Measurements from ENCODE around the gene AMMECR1. TPM values are rescaled to one million over a fixed set of nuclear protein-coding genes. Genes with fewer than 3 reads are reported as not detected.

AMMECR1 gene
- total and polyA plus RNA-seq, 7 donors = 0.69 to 2.4 (median 1.2) TPM

GRCh38 chrX:110153896-110154295, 164.0 kb downstream of the AMMECR1 start:
- TF ChIP-seq CTCF (IDR thresholded peaks at IDR 0.05) = no peak
- Histone ChIP-seq H3K9me3 (no peaks in the 10 kb centered on the region), H3K27ac (no peak overlapping the region), H3K36me3 (ENCODE audit: insufficient read depth in 1 of 2, low read depth in 1 of 2) (peaks cover 0 to 3% of the 10 kb centered on the region in 2 donors), H3K4me1 (no peaks in the 10 kb centered on the region), H3K27me3 (ENCODE audit: insufficient read depth in 3 of 3, low read length in 2 of 3) (peaks cover 0 to 19% (median 0%) of the 10 kb centered on the region in 3 donors), H3K4me3 (no peak overlapping the region)
- intact Hi-C loops (cut with DNase I) = no loop called here
- WGBS, 3 donors = 79 to 100% (median 93%) methylated on average over 2 of the region's 2 CpGs
- ATAC-seq (no peak), DNase-seq (no peak)

GRCh38 chrX:110153244-110153643, 164.6 kb downstream of the AMMECR1 start:
- Histone ChIP-seq H3K27me3 (ENCODE audit: insufficient read depth in 3 of 3, low read length in 2 of 3) (peaks cover 0 to 19% (median 0%) of the 10 kb centered on the region in 3 donors), H3K36me3 (ENCODE audit: insufficient read depth in 1 of 2, low read depth in 1 of 2) (peaks cover 0 to 4% of the 10 kb centered on the region in 2 donors), H3K27ac (no peak overlapping the region), H3K4me1 (no peaks in the 10 kb centered on the region), H3K4me3 (no peak overlapping the region), H3K9me3 (no peaks in the 10 kb centered on the region)
- DNase-seq (no peak), ATAC-seq (no peak)
- no peak for TF ChIP-seq CTCF (IDR thresholded peaks at IDR 0.05)
- 59 to 78% (median 67%) methylated on average over 2 of the region's 2 CpGs for WGBS, 3 donors
- intact Hi-C loops (cut with DNase I) = no loop called here

DNA sequence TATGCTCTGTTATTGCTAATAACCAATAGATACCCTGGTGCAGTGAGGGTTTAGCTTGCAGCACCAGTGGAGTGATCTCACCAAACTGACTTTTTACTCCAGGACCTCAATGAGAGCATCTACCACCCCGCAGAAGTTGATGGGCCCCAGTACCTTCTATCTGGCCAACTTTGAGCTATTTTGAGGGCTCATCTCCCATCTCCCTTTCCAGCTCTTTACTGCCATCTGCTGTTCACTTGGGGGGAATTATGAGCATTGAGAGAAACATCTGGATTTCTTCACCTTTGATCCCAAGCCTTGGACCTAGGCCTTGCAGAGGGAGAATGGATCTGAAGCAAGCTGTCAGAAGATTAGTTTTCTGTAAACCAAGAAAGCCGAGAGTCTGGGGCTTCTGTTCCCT, 171.4 kb downstream of the AMMECR1 start:
- H3K9me3 ChIP-seq = no peaks in the 10 kb centered on the region

DNA sequence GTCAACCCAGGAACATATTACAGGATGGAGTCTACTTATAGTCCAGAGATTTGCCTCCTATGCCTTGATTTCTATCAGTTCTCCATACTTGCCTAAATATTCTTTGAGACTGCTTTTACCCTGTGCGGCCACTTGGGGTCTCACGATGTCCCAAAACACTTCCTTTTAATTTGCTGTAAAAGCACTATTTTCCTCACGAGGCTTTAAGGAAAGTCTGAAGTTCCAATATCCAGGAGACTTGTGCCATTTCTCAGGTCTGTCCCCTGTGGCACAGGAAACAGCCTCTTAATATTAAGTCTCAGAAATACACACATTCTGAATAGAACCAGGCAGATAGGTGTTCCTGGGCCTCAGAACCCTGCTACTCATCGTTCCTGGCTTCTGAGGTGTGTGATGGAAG, 172.0 kb downstream of the AMMECR1 start:
- intact Hi-C loops (cut with DNase I) = loop anchor here (5.0 to 10.0 kb wide), 3 partner anchors 121 to 234 kb away; no protein-coding TSS in a partner anchor
- DNase-seq (no peak), ATAC-seq (peak in 2 of 4 donors; percentile 28 to 59)
- 18 to 37% (median 23%) methylated on average over 4 of the region's 4 CpGs for WGBS, 3 donors
- Histone ChIP-seq H3K27ac (peak overlapping the region; percentile 49), H3K27me3 (ENCODE audit: insufficient read depth in 3 of 3, low read length in 2 of 3) (peaks cover 0 to 8% (median 0%) of the 10 kb centered on the region in 3 donors), H3K36me3 (ENCODE audit: insufficient read depth in 1 of 2, low read depth in 1 of 2) (peaks cover 0 to 10% of the 10 kb centered on the region in 2 donors), H3K4me3 (no peak overlapping the region), H3K9me3 (no peaks in the 10 kb centered on the region), H3K4me1 (peaks cover 17% of the 10 kb centered on the region)
- peak; percentile 52 for TF ChIP-seq CTCF (IDR thresholded peaks at IDR 0.05)

More for the DNA sequence above, 171.4 kb downstream of the AMMECR1 start:
- ATAC-seq (peak; percentile 50 to 73 (median 58)), DNase-seq (no peak)
- H3K4me1 ChIP-seq = peaks cover 17% of the 10 kb centered on the region
- peaks cover 0 to 2% (median 0%) of the 10 kb centered on the region in 3 donors for H3K27me3 ChIP-seq (ENCODE audit: insufficient read depth in 3 of 3, low read length in 2 of 3)
- H3K36me3 ChIP-seq (ENCODE audit: insufficient read depth in 1 of 2, low read depth in 1 of 2) = peaks cover 0 to 10% of the 10 kb centered on the region in 2 donors
- H3K4me3 ChIP-seq = no peak overlapping the region
- no peak overlapping the region for H3K27ac ChIP-seq
- peak; percentile 52 for TF ChIP-seq CTCF (IDR thresholded peaks at IDR 0.05)
- 15 to 21% (median 19%) methylated on average over 2 of the region's 2 CpGs for WGBS, 3 donors
- intact Hi-C loops (cut with DNase I) = loop anchor here (5.0 to 10.0 kb wide), 3 partner anchors 122 to 234 kb away; no protein-coding TSS in a partner anchor

DNA sequence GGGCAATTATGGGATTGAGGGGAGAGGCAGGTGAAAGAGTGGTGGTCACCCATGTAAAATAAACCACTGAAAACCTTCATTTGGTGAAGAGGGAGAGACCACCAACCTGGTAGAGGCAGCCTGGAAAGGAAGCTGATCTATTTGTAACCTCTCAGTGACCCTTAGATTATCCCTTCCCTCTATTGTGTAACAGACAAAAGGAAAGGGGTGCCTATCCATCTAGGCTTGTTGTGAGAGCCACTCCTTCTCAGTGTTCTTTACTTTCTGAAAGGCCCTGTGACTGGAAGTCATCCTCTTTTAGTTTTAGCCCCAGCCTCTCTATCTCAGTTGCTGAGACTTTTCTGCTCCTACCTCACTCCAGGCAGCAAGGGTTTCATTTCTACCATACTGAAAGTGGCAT, 172.6 kb downstream of the AMMECR1 start:
- Histone ChIP-seq H3K4me3 (no peak overlapping the region), H3K27me3 (ENCODE audit: insufficient read depth in 3 of 3, low read length in 2 of 3) (peaks cover 0 to 8% (median 0%) of the 10 kb centered on the region in 3 donors), H3K9me3 (no peaks in the 10 kb centered on the region), H3K36me3 (ENCODE audit: insufficient read depth in 1 of 2, low read depth in 1 of 2) (peaks cover 0 to 10% of the 10 kb centered on the region in 2 donors), H3K27ac (peak overlapping the region; percentile 49), H3K4me1 (peaks cover 17% of the 10 kb centered on the region)
- ATAC-seq (no peak), DNase-seq (no peak)
- TF ChIP-seq CTCF (IDR thresholded peaks at IDR 0.05) = no peak
- intact Hi-C loops (cut with DNase I) = loop anchor here (5.0 to 10.0 kb wide), 3 partner anchors 121 to 233 kb away; no protein-coding TSS in a partner anchor

All from psoas muscle (tissue), 8 donors.